Spleen (tissue), 11 donors: ENCODE data around the gene FPGS. TPM values are rescaled to one million over a fixed set of nuclear protein-coding genes. Genes with fewer than 3 reads are reported as not detected.

Experiments
- DNase-seq: peaks from one replicate; pipeline ENCODE4 v3.0.0-alpha.2; 2020
- H3K27ac ChIP-seq, 8 donors: fragments of 200-600 bp; sonication (generic) in 7 of 8; 1 replicate in 4 of 8; 2 replicates in 4 of 8; pipeline versions ENCODE4 v1.5.0 to v1.8.0; 2016 to 2021; ENCODE audit warnings: inconsistent platforms in 4 of 8, mild to moderate bottlenecking in 4 of 8, moderate library complexity in 1 of 8
- H3K27me3 ChIP-seq, 7 donors: fragments of 200-600 bp; sonication (generic) in 6 of 7; replicated peaks in 1 of 7; 1 replicate in 4 of 7; 2 replicates in 3 of 7; pipeline versions ENCODE4 v1.5.0 to v1.8.0; 2016 to 2021; ENCODE audit warnings: inconsistent platforms in 3 of 7, mild to moderate bottlenecking in 1 of 7
- H3K36me3 ChIP-seq, 6 donors: fragments of 200-600 bp; sonication (generic) in 5 of 6; 1 replicate in 4 of 6; 2 replicates in 2 of 6; pipeline versions ENCODE4 v1.5.0 to v1.8.0; 2016 to 2021; ENCODE audit warnings: inconsistent platforms in 2 of 6
- H3K4me1 ChIP-seq, 6 donors: fragments of 200-600 bp; sonication (generic) in 5 of 6; 1 replicate in 3 of 6; 2 replicates in 3 of 6; pipeline versions ENCODE4 v1.5.0 to v1.8.0; 2016 to 2021; ENCODE audit warnings: inconsistent platforms in 3 of 6
- H3K4me3 ChIP-seq, 8 donors: fragments of 200-600 bp; sonication (generic) in 7 of 8; 1 replicate in 4 of 8; 2 replicates in 4 of 8; pipeline versions ENCODE4 v1.5.0 to v1.8.0; 2016 to 2021; ENCODE audit warnings: inconsistent platforms in 4 of 8, mild to moderate bottlenecking in 4 of 8, moderate library complexity in 2 of 8
- H3K9me3 ChIP-seq, 8 donors: fragments of 200-600 bp; sonication (generic) in 7 of 8; 1 replicate in 4 of 8; 2 replicates in 4 of 8; pipeline versions ENCODE4 v1.5.0 to v1.8.0; 2016 to 2021; ENCODE audit warnings: inconsistent platforms in 4 of 8
- CTCF ChIP-seq, 11 experiments: fragments of 200-600 bp in 7 of 11; fragments of 450-650 bp in 4 of 11; sonication (generic) in 4 of 11; IDR thresholded peaks in 8 of 11; conservative IDR thresholded peaks in 3 of 11; 1 replicate in 7 of 11; 2 replicates in 4 of 11; pipeline versions ENCODE4 v1.4.0 to v1.8.0; 2016 to 2021; ENCODE audit warnings: antibody characterized with exemption in 11 of 11, inconsistent platforms in 4 of 11, mild to moderate bottlenecking in 1 of 11
- POLR2A ChIP-seq, 3 donors: fragments of 450-650 bp; IDR thresholded peaks; one replicate each; pipeline ENCODE4 v1.5.1; 2017; ENCODE audit warnings: antibody characterized with exemption in 3 of 3, mild to moderate bottlenecking in 1 of 3
- POLR2AphosphoS5 ChIP-seq, 3 donors: sonication (generic); formaldehyde crosslinking; IDR thresholded peaks; one replicate each; pipeline ENCODE4 v1.5.1; 2017; ENCODE audit warnings: antibody characterized with exemption in 3 of 3
- WGBS, 5 donors: extraction: QIAGEN DNeasy Blood & Tissue Kit in 3 of 5; methylation state at CpG; one replicate each; pipeline versions ENCODE4 v1.1.5 to v1.1.7; 2013 to 2018; 5-methylcytosine and 5-hydroxymethylcytosine counted together
- intact Hi-C: fragments of 100-400 bp; cut with DNase I; formaldehyde crosslinking; loops from one replicate; pipeline ENCODE4 v1.15.0; 2023; ENCODE audit warnings: low total_unique reads
- polyA plus RNA-seq, 3 donors: library from polyadenylated mRNA; stranded (reverse); fragments of 200-250 nt; gene quantifications; one replicate each; pipeline ENCODE4 v1.2.1, GENCODE V29; 2013
- total RNA-seq, 7 donors: library from RNA; depleted of rRNA in 3 of 7; stranded (reverse); fragments of >200 nt in 3 of 7; fragmentation: NEBNext Ultra II Directional in 4 of 7; extraction: Animal tissue kit (Norgen Biotek cat#: 25700) in 4 of 7; gene quantifications; one replicate each; pipeline versions ENCODE4 v1.1.0 to v1.2.1, GENCODE V29; 2016 to 2021
- donor health status: healthy with polysubstance abuse.
- donor health status: DM: no; HTN: no; CAD: no; lungs with moderate emphysema.
- donor health status: DM: no; HTN: no; CAD: no.
- donor health status: Bipolar disorder and iron deficiency.
- donor health status: healthy.
- donor health status: DM: no; HTN: no; CAD: no.
- donor health status: DM: yes; HTN: yes; CAD: no.

FPGS gene
- total and polyA plus RNA-seq, 10 donors: 33.3 to 94.6 (median 66.4) TPM

- WGBS, 5 donors: 55 to 65% (median 59%) methylated on average over 7 of the region's 7 CpGs
Observed at GRCh38 chr9:127763918-127764384, 38.7 kb upstream of the FPGS start.

GRCh38 chr9:127765418-127765817 is 37.3 kb upstream of the FPGS start:
- Histone ChIP-seq H3K9me3 (no peaks in the 10 kb centered on the region), H3K27me3 (no peaks in the 10 kb centered on the region), H3K36me3 (peaks cover 0 to 88% (median 32%) of the 10 kb centered on the region in 6 donors), H3K27ac (peak overlapping the region; percentile 48 to 92 (median 86)), H3K4me1 (peaks cover 63 to 100% (median 99%) of the 10 kb centered on the region in 6 donors), H3K4me3 (no peak overlapping the region)
- WGBS, 5 donors: 53 to 89% (median 70%) methylated on average over 1 of the region's 1 CpG
- TF ChIP-seq CTCF (IDR thresholded peaks at IDR 0.05 in 8 of 11, conservative IDR thresholded peaks at IDR 0.05 in 3 of 11): no peak
- DNase-seq: no peak
- intact Hi-C loops: no loop called here

More at GRCh38 chr9:127763918-127764384, 38.7 kb upstream of the FPGS start:
- Histone ChIP-seq H3K4me3 (peak overlapping the region in 1 of 8 donors; percentile 21), H3K9me3 (no peaks in the 10 kb centered on the region), H3K27ac (peak overlapping the region; percentile 44 to 92 (median 84)), H3K36me3 (peaks cover 0 to 96% (median 45%) of the 10 kb centered on the region in 6 donors), H3K27me3 (no peaks in the 10 kb centered on the region), H3K4me1 (peaks cover 56 to 100% (median 94%) of the 10 kb centered on the region in 6 donors)
- DNase-seq: no peak
- peak; percentile 77 to 82 (median 79) for TF ChIP-seq POLR2AphosphoS5 (IDR thresholded peaks at IDR 0.05)
- TF ChIP-seq POLR2A (IDR thresholded peaks at IDR 0.05): no peak
- peak in 9 of 11 experiments; percentile 41 to 66 (median 56) for TF ChIP-seq CTCF (IDR thresholded peaks at IDR 0.05 in 8 of 11, conservative IDR thresholded peaks at IDR 0.05 in 3 of 11)
- intact Hi-C loops: no loop called here

GRCh38 chr9:127767410-127767809 is 35.3 kb upstream of the FPGS start:
- Histone ChIP-seq H3K4me1 (peaks cover 66 to 100% (median 96%) of the 10 kb centered on the region in 6 donors), H3K9me3 (no peaks in the 10 kb centered on the region), H3K27ac (peak overlapping the region; percentile 48 to 92 (median 87)), H3K36me3 (peaks cover 0 to 75% (median 21%) of the 10 kb centered on the region in 6 donors), H3K27me3 (no peaks in the 10 kb centered on the region), H3K4me3 (peak overlapping the region in 6 of 8 donors; percentile 17 to 85 (median 62))
- no peak for TF ChIP-seq POLR2A (IDR thresholded peaks at IDR 0.05)
- peak in 1 of 3 donors; percentile 10 for TF ChIP-seq POLR2AphosphoS5 (IDR thresholded peaks at IDR 0.05)
- 39 to 58% (median 42%) methylated on average over 3 of the region's 3 CpGs for WGBS, 5 donors
- no peak for DNase-seq
- intact Hi-C loops: no loop called here

GRCh38 chr9:127767909-127768331 is 34.8 kb upstream of the FPGS start:
- no peak for DNase-seq
- 49 to 65% (median 56%) methylated on average over 11 to 13 of the region's 13 CpGs for WGBS, 5 donors
- Histone ChIP-seq H3K27me3 (no peaks in the 10 kb centered on the region), H3K4me3 (peak overlapping the region in 7 of 8 donors; percentile 13 to 85 (median 61)), H3K36me3 (peaks cover 0 to 75% (median 25%) of the 10 kb centered on the region in 6 donors), H3K27ac (peak overlapping the region; percentile 48 to 92 (median 87)), H3K4me1 (peaks cover 61 to 100% (median 93%) of the 10 kb centered on the region in 6 donors), H3K9me3 (no peaks in the 10 kb centered on the region)
- intact Hi-C loops: no loop called here
- TF ChIP-seq POLR2AphosphoS5 (IDR thresholded peaks at IDR 0.05) (peak in 2 of 3 donors; percentile 38 to 56), CTCF (IDR thresholded peaks at IDR 0.05 in 8 of 11, conservative IDR thresholded peaks at IDR 0.05 in 3 of 11) (no peak), POLR2A (IDR thresholded peaks at IDR 0.05) (no peak)
